Measurements from ENCODE around the gene MXD3. TPM values are rescaled to one million over a fixed set of nuclear protein-coding genes. Genes with fewer than 3 reads are reported as not detected.

The MXD3 gene
- total RNA-seq, 4 donors from 2014 or later: 4.9 to 19.8 (median 13.2) TPM

DNA sequence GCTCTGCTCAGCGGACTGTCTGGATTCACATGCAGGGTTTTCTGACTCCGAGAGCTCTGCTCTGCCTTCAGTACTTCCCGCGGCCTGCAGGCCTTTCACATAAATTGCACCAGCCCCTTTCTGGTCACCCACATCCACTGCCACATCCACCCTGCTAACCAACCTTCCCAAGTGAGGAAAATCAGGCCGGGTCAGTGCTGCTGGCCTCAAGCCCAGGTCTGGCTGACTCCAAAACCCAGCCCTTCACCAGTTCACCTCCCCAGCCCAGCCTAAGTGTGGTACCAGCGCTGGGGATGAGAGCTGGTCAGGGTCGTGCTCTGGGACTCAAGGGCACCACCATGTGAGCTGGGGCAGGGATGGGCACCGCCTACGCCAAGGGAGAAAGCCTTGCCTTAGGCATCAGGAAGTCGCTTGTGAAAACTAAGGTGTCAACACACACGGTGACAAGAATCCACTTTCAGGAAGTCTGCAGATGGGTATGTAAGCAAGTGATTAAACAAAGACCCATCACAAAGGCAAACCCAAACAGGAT lies 27.5 kb upstream of the MXD3 start:
- no peak overlapping the region for H3K4me3 ChIP-seq (ENCODE audit: low read depth, poor library complexity, severe bottlenecking)
- intact Hi-C loops (cut with DNase I; ENCODE audit: low total_unique reads): no loop called here
- DNase-seq (ENCODE audit: low spot score in 2 of 2): no peak
- TF ChIP-seq, protein P1, sequence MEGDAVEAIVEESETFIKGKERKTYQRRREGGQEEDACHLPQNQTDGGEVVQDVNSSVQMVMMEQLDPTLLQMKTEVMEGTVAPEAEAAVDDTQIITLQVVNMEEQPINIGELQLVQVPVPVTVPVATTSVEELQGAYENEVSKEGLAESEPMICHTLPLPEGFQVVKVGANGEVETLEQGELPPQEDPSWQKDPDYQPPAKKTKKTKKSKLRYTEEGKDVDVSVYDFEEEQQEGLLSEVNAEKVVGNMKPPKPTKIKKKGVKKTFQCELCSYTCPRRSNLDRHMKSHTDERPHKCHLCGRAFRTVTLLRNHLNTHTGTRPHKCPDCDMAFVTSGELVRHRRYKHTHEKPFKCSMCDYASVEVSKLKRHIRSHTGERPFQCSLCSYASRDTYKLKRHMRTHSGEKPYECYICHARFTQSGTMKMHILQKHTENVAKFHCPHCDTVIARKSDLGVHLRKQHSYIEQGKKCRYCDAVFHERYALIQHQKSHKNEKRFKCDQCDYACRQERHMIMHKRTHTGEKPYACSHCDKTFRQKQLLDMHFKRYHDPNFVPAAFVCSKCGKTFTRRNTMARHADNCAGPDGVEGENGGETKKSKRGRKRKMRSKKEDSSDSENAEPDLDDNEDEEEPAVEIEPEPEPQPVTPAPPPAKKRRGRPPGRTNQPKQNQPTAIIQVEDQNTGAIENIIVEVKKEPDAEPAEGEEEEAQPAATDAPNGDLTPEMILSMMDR (IDR thresholded peaks at IDR 0.05): no peak
- TF ChIP-seq POLR2A (IDR thresholded peaks at IDR 0.05): no peak
- WGBS, 2 donors: 70 to 80% methylated on average over 10 to 11 of the region's 11 CpGs

DNA sequence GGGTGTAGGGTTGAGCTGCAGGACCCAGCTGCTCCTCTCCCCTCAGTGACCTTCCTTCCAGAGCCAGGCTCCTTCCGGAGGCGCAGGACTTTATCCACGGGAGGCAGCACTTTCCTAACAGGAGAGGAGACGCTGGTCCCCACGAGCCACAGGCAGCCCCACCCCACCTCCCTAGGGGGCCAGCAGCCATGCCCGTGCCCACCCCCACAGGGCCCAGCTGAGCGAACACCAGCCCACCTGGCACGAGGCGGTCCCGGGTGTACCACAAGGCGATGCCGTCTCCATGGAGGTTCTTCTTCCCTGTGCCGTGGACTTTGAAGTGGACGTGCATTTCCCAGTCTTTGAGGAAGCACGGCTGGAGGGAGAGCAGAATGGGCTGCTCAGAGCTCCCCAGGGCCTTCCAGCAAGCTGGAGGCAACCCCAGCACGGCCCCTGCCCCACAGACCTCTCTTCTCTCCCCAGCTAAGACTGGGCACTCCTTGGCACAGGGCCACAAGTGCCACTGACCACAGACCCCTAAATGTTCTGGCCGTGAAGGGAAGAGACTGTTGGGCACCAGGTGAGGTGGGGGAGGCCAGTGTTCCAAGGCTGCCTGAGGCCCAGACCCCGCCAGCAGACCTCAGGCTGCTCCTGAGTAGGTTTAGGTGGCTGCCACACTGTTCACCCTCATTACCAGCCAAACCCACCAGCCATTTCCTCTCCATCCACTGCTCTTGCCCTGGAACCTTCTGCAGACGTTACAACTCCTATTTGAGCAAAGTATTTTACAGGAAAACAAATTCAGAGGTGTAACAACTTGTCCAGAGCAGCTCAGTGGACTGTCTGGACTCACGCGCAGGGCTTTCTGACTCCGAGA lies 26.8 kb upstream of the MXD3 start:
- no peak for TF ChIP-seq POLR2A (IDR thresholded peaks at IDR 0.05)
- TF ChIP-seq, protein P1 (IDR thresholded peaks at IDR 0.05): no peak
- DNase-seq (ENCODE audit: low spot score in 2 of 2): no peak
- 86 to 88% methylated on average over 21 to 22 of the region's 22 CpGs for WGBS, 2 donors
- intact Hi-C loops (cut with DNase I; ENCODE audit: low total_unique reads): no loop called here
- H3K4me3 ChIP-seq (ENCODE audit: low read depth, poor library complexity, severe bottlenecking): no peak overlapping the region

DNA sequence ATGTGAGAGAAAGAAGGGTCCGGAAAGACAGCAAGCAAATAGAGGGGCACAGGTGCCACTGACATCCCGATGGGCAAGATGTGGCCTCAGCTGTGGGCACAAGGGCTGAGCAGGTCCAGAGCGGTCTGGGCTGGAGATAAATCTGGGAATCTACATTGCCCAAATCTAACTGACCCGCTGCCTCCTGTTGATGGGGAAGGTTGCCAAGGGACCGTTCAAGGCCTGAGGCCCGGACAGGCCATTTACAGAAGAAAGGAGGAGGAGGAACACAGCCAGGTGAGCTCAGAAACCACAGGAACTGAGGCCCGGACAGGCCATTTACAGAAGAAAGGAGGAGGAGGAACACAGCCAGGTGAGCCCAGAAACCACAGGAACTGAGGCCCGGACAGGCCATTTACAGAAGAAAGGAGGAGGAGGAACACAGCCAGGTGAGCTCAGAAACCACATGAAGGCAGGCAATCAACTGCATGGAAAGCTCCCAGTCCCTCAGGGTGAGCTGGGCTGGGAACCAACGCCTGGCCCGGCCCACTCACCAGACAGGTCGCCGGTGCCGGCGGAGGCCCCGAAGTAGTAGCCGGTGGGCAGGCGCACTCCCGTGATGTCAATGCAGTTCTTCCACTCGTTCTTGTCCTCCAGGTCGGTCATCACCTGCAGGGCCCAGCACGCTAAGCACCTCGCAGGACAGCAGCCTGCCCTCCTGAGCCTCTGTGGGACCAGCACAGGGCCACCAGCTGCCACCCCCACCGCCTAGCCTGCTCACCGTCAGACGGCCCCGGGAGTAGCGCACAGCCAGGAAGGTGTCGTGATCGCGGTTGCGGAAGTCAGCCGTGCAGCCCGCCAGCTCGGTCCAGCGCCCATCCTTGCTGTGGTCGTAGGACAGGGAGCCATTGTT lies 25.2 kb upstream of the MXD3 start:
- H3K4me3 ChIP-seq (ENCODE audit: low read depth, poor library complexity, severe bottlenecking): no peak overlapping the region
- WGBS, 2 donors: 86 to 93% methylated on average over 25 to 36 of the region's 36 CpGs
- no peak for DNase-seq (ENCODE audit: low spot score in 2 of 2)
- TF ChIP-seq POLR2A (IDR thresholded peaks at IDR 0.05): no peak
- TF ChIP-seq, protein P1 (IDR thresholded peaks at IDR 0.05): no peak
- intact Hi-C loops (cut with DNase I; ENCODE audit: low total_unique reads): no loop called here

DNA sequence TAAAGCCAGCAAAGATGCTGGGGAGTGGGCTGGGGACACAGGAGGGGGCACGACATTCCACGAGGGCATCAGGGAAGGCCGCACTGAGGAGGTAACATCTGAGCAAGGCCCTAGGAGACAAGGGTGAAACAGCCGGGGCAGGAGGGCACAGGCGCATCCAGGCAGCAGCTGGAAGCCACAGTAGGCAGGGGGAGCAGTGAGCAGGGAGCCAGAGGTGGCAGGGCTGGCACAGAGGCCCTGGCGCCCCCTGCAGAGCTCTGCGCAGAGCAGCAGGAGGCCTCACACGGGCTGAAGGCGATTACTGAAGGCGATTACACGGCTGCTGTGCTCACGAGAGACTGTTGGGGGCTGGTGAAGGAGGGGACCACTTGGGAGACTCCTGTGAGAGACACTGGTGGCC lies 24.4 kb upstream of the MXD3 start:
- DNase-seq (ENCODE audit: low spot score in 2 of 2): no peak
- intact Hi-C loops (cut with DNase I; ENCODE audit: low total_unique reads): no loop called here
- no peak overlapping the region for H3K4me3 ChIP-seq (ENCODE audit: low read depth, poor library complexity, severe bottlenecking)
- 65 to 75% methylated on average over 12 of the region's 12 CpGs for WGBS, 2 donors
- no peak for TF ChIP-seq POLR2A (IDR thresholded peaks at IDR 0.05)
- TF ChIP-seq, protein P1 (IDR thresholded peaks at IDR 0.05): no peak

DNA sequence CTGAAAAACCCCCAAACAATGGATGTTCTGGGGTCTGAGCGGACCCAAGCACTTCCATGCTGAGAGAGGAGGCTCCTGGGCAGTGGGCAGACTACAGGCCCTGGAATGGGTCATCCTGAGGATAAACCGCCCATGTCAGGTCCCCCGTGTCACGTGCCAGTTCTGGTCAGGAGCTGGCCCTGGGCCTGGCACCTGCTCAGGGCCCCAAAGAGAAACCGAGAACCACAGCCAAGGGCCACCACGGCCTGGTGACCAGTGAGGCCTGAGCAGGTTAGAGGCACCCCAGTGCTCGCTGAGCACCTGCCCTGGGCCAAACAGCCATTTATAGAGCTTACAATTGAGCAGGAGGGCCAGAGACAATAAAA lies 24.0 kb upstream of the MXD3 start:
- no peak for TF ChIP-seq POLR2A (IDR thresholded peaks at IDR 0.05)
- TF ChIP-seq, protein P1 (IDR thresholded peaks at IDR 0.05): no peak
- DNase-seq (ENCODE audit: low spot score in 2 of 2): no peak
- H3K4me3 ChIP-seq (ENCODE audit: low read depth, poor library complexity, severe bottlenecking): no peak overlapping the region
- intact Hi-C loops (cut with DNase I; ENCODE audit: low total_unique reads): no loop called here
- WGBS, 2 donors: 94% methylated on average over 6 to 7 of the region's 7 CpGs
